AG20443 (cell line): ENCODE measurements around the gene FUT6.
A peak's percentile ranks its signal among the peaks of the same experiment; 100 is the strongest.
"Not testable (repeated sequence)": the region's sequence is repeated elsewhere in the genome, so short reads cannot be mapped to it uniquely, and the experiment has no call there.

ENCODE experiments used
- DNase-seq: peaks from one replicate; pipeline ENCODE4 v3.0.0; 2012; ENCODE audit warnings: low spot score, mixed read lengths

FUT6 gene

GRCh38 chr19:5839065-5840017 is at the start of gene FUT6:
Gene FUT6 (minus strand): TSS chr19:5839702. CDS start chr19:5832567, 7,135 bp downstream.
- DNase-seq = no peak

GRCh38 chr19:5884065-5884811 is 44.7 kb upstream of the FUT6 start:
- DNase-seq = not testable (repeated sequence)

GRCh38 chr19:5883157-5883873 is 43.8 kb upstream of the FUT6 start:
- DNase-seq = not testable (repeated sequence)

- no peak for DNase-seq
Observed at GRCh38 chr19:5882421-5882968, 43.0 kb upstream of the FUT6 start.

- no peak for DNase-seq
Observed at GRCh38 chr19:5881543-5882299, 42.2 kb upstream of the FUT6 start.

GRCh38 chr19:5880604-5881078 is 41.1 kb upstream of the FUT6 start:
- DNase-seq = peak; percentile 85

GRCh38 chr19:5880196-5880595 is 40.7 kb upstream of the FUT6 start:
- no peak for DNase-seq

- DNase-seq = no peak
Observed at GRCh38 chr19:5877882-5878281, 38.4 kb upstream of the FUT6 start.

GRCh38 chr19:5877427-5877826 is 37.9 kb upstream of the FUT6 start:
- DNase-seq = no peak

GRCh38 chr19:5874496-5874895 is 35.0 kb upstream of the FUT6 start:
- DNase-seq = peak; percentile 70

GRCh38 chr19:5873617-5874199 is 34.2 kb upstream of the FUT6 start:
- DNase-seq = no peak

GRCh38 chr19:5870986-5871394 is 31.5 kb upstream of the FUT6 start:
- no peak for DNase-seq

GRCh38 chr19:5867201-5868136 is 28.0 kb upstream of the FUT6 start:
- no peak for DNase-seq

GRCh38 chr19:5865772-5866171 is 26.3 kb upstream of the FUT6 start:
- no peak for DNase-seq

GRCh38 chr19:5864725-5865486 is 25.4 kb upstream of the FUT6 start:
- peak; percentile 11 for DNase-seq

- no peak for DNase-seq
Observed at GRCh38 chr19:5864013-5864720, 24.7 kb upstream of the FUT6 start.

GRCh38 chr19:5863030-5863665 is 23.6 kb upstream of the FUT6 start:
- no peak for DNase-seq
